Activated naive CD4-positive, alpha-beta T cell treated with anti-CD3 and anti-CD28 coated beads, Interleukin-2, amount 50 U/mL, for 24 hours (primary cell): Measurements from ENCODE around the gene RXRA.

Source experiments
- H3K27ac Mint-ChIP-seq: one replicate; pipeline ENCODE4 v1.8.0; 2021; ENCODE audit warnings: mild to moderate bottlenecking, mixed read lengths
- H3K27me3 Mint-ChIP-seq: one replicate; pipeline ENCODE4 v1.8.0; 2021; ENCODE audit warnings: mixed read lengths
- H3K36me3 Mint-ChIP-seq: one replicate; pipeline ENCODE4 v1.8.0; 2021; ENCODE audit warnings: mixed read lengths
- H3K4me1 Mint-ChIP-seq: one replicate; pipeline ENCODE4 v1.8.0; 2021; ENCODE audit warnings: mixed read lengths
- H3K4me3 Mint-ChIP-seq: one replicate; pipeline ENCODE4 v1.8.0; 2021; ENCODE audit warnings: mild to moderate bottlenecking, mixed read lengths
- H3K9me3 Mint-ChIP-seq: one replicate; pipeline ENCODE4 v1.8.0; 2021; ENCODE audit warnings: mixed read lengths

The RXRA gene

DNA sequence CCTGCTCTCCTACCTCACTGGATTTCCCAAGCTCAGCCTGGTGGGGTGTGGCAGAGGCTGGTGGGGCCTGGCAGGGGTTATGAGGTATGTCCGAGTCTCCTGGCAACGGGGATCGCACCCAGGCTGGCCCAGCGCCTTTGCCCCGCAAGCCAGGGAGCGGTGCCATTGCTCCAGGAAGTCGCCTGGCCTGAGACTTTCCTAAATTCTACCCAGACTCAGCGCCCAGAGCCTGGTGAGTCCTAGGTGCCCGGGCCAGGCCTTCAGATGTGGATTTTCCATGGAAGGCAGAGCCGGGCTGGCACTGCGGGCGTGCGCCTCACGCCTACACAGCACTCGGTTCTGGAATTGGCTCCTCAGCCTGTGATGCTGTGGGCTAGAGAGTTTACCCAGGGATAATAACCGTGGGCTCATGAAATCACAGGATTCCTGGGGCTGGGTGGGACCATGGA lies 159.9 kb downstream of the RXRA start:
- H3K9me3 Mint-ChIP-seq = no peaks in the 10 kb centered on the region
- H3K4me1 Mint-ChIP-seq = no peaks in the 10 kb centered on the region
- no peaks in the 10 kb centered on the region for H3K27me3 Mint-ChIP-seq
- no peak overlapping the region for H3K4me3 Mint-ChIP-seq
- no peak overlapping the region for H3K27ac Mint-ChIP-seq
- no peaks in the 10 kb centered on the region for H3K36me3 Mint-ChIP-seq

DNA sequence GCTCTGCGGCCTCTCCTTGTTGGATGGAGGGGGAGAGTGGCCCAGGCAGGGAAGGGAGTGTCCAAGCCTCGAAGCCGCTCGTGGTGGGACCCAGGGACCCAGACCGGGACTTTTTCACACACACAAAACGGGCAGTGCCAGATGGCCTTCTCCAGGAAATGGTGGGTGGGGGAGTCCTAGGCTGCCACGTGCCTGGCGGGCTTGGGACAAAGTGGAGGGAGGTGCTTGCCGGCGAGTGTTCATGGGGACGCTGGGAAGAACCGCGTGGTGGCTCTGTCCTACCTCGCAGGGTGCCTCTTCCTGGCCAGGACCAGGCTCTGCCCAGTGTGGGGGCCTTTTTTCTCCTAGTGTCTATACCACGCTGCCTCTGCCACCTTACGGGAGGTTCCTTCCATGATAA lies 160.3 kb downstream of the RXRA start:
- Mint-ChIP-seq H3K4me1 (no peaks in the 10 kb centered on the region), H3K27ac (no peak overlapping the region), H3K9me3 (no peaks in the 10 kb centered on the region), H3K4me3 (no peak overlapping the region), H3K27me3 (no peaks in the 10 kb centered on the region), H3K36me3 (no peaks in the 10 kb centered on the region)
